Activated CD8-positive, alpha-beta T cell treated with anti-CD3 and anti-CD28 coated beads for 36 hours (primary cell): ENCODE measurements around the gene RFX8. TPM values are rescaled to one million over a fixed set of nuclear protein-coding genes. Genes with fewer than 3 reads are reported as not detected.

Source experiments
- ATAC-seq: fragments of 200-7000 bp; cut with Tn5 transposase; one replicate; pipeline ENCODE4 v1.10.0; 2021; ENCODE audit warnings: mild to moderate bottlenecking, moderate library complexity
- CTCF ChIA-PET: fragments of 350-600 bp; sonication (Branson Sonifier 250); formaldehyde crosslinking; loops from one replicate; lab custom pipeline; 2021; ENCODE audit warnings: antibody characterized with exemption; lab: Charles Lee
- POLR2A ChIA-PET: fragments of 350-600 bp; sonication (Branson Sonifier 250); formaldehyde crosslinking; loops from one replicate; lab custom pipeline; 2021; ENCODE audit warnings: antibody characterized with exemption; lab: Charles Lee
- DNase-seq: peaks from one replicate; pipeline ENCODE4 v3.0.0-alpha.2; 2020
- H3K27ac Mint-ChIP-seq: one replicate; pipeline ENCODE4 v1.8.0; 2021; ENCODE audit warnings: mild to moderate bottlenecking, mixed read lengths
- H3K27me3 Mint-ChIP-seq: one replicate; pipeline ENCODE4 v1.8.0; 2021; ENCODE audit warnings: mixed read lengths
- H3K36me3 Mint-ChIP-seq: one replicate; pipeline ENCODE4 v1.8.0; 2021; ENCODE audit warnings: low read depth, mixed read lengths
- H3K4me1 Mint-ChIP-seq: one replicate; pipeline ENCODE4 v1.8.0; 2021; ENCODE audit warnings: low read depth, mixed read lengths
- H3K4me3 Mint-ChIP-seq: one replicate; pipeline ENCODE4 v1.8.0; 2021; ENCODE audit warnings: mild to moderate bottlenecking, moderate library complexity, mixed read lengths
- H3K9me3 Mint-ChIP-seq: one replicate; pipeline ENCODE4 v1.8.0; 2021; ENCODE audit warnings: mixed read lengths
- intact Hi-C: fragments of 100-400 bp; cut with micrococcal nuclease; formaldehyde crosslinking; loops from one replicate; pipeline ENCODE4 v1.10.0; 2022
- total RNA-seq, 2 experiments: library from RNA; stranded (reverse); gene quantifications; one replicate each; pipeline ENCODE4 v1.2.3, GENCODE V29; 2021
- TF ChIP-seq, protein P1 (sequence below): fragments of 200-600 bp; IDR thresholded peaks from one replicate; pipeline ENCODE4 v1.8.0; 2022; ENCODE audit warnings: antibody characterized with exemption, mild to moderate bottlenecking

The RFX8 gene
- total RNA-seq, 2 experiments from 2014 or later, result 0.18 TPM; not detected in 1

DNA sequence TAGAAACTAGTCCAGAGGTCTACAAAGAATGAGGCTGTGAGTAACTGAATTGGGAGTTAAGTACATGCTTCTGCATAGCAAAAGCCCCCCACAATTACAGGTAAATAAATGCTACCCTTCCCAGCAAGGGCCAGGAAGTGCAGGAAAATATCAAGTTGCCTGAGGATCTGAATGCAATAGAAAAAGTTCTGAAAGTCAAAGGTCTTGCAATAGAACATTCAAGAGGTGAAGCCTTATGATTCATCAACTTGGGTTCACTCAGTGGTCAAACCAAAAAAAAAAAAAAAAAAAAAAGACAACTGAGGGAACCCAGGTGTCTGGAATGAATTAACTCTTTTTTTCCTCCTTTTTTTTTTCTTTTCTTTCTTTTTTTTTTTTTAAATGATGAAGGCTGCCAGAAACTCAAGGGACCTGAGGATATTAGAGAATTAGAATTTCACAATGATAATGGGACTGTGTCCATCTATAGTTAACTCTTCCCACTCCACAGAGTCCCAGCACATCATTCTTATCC, 42.9 kb upstream of the RFX8 start:
- Mint-ChIP-seq H3K4me1 (peaks cover 17% of the 10 kb centered on the region), H3K27ac (no peak overlapping the region), H3K36me3 (no peaks in the 10 kb centered on the region), H3K4me3 (no peak overlapping the region), H3K27me3 (no peaks in the 10 kb centered on the region), H3K9me3 (peaks cover 10% of the 10 kb centered on the region)
- no peak for ATAC-seq
- TF ChIP-seq, protein P1, sequence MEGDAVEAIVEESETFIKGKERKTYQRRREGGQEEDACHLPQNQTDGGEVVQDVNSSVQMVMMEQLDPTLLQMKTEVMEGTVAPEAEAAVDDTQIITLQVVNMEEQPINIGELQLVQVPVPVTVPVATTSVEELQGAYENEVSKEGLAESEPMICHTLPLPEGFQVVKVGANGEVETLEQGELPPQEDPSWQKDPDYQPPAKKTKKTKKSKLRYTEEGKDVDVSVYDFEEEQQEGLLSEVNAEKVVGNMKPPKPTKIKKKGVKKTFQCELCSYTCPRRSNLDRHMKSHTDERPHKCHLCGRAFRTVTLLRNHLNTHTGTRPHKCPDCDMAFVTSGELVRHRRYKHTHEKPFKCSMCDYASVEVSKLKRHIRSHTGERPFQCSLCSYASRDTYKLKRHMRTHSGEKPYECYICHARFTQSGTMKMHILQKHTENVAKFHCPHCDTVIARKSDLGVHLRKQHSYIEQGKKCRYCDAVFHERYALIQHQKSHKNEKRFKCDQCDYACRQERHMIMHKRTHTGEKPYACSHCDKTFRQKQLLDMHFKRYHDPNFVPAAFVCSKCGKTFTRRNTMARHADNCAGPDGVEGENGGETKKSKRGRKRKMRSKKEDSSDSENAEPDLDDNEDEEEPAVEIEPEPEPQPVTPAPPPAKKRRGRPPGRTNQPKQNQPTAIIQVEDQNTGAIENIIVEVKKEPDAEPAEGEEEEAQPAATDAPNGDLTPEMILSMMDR, result no peak
- intact Hi-C loops, result no loop called here
- CTCF ChIA-PET, result no interaction called here
- POLR2A ChIA-PET, result no interaction called here
- no peak for DNase-seq

DNA sequence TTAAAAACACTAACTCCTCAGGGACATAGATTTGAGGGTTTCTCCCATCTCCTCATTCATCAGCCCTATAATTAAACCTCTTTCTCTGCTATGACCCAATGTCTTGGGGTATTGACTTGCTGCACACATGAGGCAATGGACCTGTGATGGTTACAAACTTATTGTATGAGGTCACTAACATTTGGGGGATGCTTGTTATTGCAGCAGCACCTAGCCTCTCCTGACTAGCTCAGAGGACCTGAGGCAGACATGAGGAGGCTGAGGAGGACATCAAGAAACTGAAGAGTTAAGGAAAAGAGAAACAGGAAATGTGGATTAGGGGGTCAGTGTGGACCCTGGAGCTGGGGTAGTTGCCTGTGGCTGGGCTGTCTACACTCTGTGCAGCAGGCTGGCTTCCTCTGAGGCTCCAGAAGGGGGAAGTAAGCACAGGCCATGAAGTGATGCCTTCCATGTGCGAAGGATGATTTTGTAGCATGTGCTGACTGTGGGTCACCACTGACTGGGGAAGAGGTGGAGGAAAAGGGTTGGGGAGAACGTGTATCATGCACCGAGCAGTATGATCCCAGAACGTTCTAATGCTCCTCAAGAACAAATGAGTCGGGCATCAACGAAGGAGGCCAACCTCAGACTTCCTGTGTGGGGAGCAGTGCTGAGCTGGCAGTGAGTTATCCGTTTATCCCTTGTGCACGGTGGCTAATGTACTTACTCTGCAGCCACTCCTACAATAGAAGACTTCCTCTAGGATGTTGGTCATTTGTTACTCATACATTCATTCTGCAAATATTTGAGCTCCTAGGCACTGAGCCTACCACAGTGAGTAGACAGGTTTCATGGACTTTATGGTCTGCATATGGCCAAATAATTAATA, 42.1 kb upstream of the RFX8 start:
- ATAC-seq (peak; percentile 71), DNase-seq (peak; percentile 40)
- CTCF ChIA-PET, result no interaction called here

DNA sequence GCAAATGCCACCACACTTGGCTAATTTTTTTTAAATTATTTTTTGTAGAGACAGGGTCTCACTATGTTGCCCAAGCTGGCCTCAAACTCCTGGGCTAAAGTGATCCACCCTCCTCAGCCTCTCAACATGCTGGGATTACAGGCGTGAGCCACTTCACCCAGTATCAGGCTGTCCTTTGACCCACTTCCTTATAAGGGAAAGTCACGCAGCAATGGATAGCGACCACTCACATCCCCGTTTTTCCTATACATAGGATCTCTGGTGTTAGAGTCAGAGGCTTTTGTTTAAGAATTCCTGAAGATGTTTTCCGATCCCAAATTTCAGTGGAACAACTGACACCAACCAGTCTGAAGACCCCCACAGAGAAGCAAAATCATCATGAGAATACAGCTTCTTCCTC, 41.4 kb upstream of the RFX8 start:
- intact Hi-C loops, result no loop called here
- POLR2A ChIA-PET, result no interaction called here

More for the DNA sequence above, 42.1 kb upstream of the RFX8 start:
- H3K27me3 Mint-ChIP-seq, result no peaks in the 10 kb centered on the region
- no peaks in the 10 kb centered on the region for H3K36me3 Mint-ChIP-seq
- no peak overlapping the region for H3K27ac Mint-ChIP-seq
- intact Hi-C loops, result no loop called here
- no peak overlapping the region for H3K4me3 Mint-ChIP-seq
- POLR2A ChIA-PET, result no interaction called here
- H3K9me3 Mint-ChIP-seq, result peaks cover 10% of the 10 kb centered on the region
- peaks cover 17% of the 10 kb centered on the region for H3K4me1 Mint-ChIP-seq
- TF ChIP-seq, protein P1, result no peak

DNA sequence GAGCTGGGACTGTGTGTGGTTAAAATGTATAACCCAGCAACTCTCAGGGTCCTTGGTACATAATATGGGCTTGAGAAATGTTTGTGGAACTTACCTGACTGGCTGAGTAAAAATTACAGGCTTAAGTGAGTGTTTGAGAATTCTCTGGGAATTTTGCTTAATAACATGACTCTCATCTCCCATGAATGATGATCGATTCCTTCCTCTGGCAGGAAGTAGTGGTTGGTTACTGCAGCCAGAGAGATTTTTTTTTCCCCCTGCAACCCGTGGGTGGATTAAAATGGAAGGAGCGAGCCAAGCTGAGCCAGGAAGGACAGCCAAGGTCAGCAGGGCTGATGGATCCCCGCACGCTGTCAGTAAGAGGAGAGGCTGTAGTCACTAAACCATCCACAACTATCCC, 40.6 kb upstream of the RFX8 start:
- Mint-ChIP-seq H3K4me3 (no peak overlapping the region), H3K9me3 (peaks cover 10% of the 10 kb centered on the region), H3K27ac (no peak overlapping the region), H3K36me3 (no peaks in the 10 kb centered on the region), H3K27me3 (no peaks in the 10 kb centered on the region), H3K4me1 (peaks cover 17% of the 10 kb centered on the region)
- TF ChIP-seq, protein P1, result no peak
- DNase-seq (no peak), ATAC-seq (no peak)
- ChIA-PET POLR2A (no interaction called here), CTCF (no interaction called here)
- intact Hi-C loops, result no loop called here

More for the DNA sequence above, 41.4 kb upstream of the RFX8 start:
- CTCF ChIA-PET, result no interaction called here
- H3K4me3 Mint-ChIP-seq, result no peak overlapping the region
- TF ChIP-seq, protein P1, result no peak
- H3K27ac Mint-ChIP-seq, result no peak overlapping the region
- no peaks in the 10 kb centered on the region for H3K36me3 Mint-ChIP-seq
- peaks cover 10% of the 10 kb centered on the region for H3K9me3 Mint-ChIP-seq
- no peaks in the 10 kb centered on the region for H3K27me3 Mint-ChIP-seq
- DNase-seq (no peak), ATAC-seq (no peak)
- H3K4me1 Mint-ChIP-seq, result peaks cover 17% of the 10 kb centered on the region

DNA sequence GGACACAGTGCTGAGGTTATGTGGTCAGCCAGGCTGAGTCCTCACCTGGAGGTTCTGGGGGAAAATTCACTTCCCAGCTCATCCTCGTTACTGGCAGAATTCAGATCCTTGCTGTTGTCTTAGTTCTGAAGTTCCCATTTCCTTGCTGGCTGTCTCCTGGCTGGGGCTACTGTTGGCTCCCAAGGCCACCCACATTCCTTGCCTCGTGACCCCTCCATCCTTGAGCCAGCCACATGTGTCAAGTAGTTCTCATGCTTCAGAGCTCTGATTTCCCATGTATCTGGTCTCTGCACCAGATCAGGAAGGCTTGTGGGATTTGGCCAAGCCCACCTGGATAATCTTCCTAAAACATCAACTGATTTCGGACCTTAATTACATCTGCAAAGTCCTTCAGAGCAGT, 38.1 kb upstream of the RFX8 start:
- no peak overlapping the region for H3K4me3 Mint-ChIP-seq
- H3K36me3 Mint-ChIP-seq, result no peaks in the 10 kb centered on the region
- H3K9me3 Mint-ChIP-seq, result peaks cover 10% of the 10 kb centered on the region
- H3K27ac Mint-ChIP-seq, result no peak overlapping the region
- H3K27me3 Mint-ChIP-seq, result no peaks in the 10 kb centered on the region
- intact Hi-C loops, result no loop called here
- ATAC-seq, result no peak
- H3K4me1 Mint-ChIP-seq, result peaks cover 14% of the 10 kb centered on the region
- DNase-seq, result no peak
- TF ChIP-seq, protein P1, result no peak
- ChIA-PET CTCF (no interaction called here), POLR2A (no interaction called here)
